Measurements from ENCODE around the gene ATP8B1.

The ATP8B1 gene

DNA sequence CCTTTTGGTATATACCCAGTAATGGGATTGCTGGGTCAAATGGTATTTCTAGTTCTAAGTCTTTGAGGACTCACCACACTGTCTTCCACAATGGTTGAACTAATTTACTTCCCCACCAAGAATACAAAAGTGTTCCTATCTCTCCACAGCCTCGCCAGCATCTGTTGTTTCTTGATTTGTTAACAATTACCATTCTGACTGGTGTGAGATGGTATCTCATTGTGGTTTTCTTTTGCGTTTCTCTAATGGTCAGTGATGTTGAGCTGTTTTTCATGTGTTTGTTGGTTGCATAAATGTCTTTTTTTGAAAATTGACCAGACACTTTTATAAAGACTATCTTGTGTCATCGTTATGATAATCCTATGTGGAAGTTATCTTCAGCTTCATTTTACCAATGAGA, 16.0 kb upstream of the ATP8B1 start:
- DNase-seq (ENCODE audit: low read depth in 2 of 2): no peak

DNA sequence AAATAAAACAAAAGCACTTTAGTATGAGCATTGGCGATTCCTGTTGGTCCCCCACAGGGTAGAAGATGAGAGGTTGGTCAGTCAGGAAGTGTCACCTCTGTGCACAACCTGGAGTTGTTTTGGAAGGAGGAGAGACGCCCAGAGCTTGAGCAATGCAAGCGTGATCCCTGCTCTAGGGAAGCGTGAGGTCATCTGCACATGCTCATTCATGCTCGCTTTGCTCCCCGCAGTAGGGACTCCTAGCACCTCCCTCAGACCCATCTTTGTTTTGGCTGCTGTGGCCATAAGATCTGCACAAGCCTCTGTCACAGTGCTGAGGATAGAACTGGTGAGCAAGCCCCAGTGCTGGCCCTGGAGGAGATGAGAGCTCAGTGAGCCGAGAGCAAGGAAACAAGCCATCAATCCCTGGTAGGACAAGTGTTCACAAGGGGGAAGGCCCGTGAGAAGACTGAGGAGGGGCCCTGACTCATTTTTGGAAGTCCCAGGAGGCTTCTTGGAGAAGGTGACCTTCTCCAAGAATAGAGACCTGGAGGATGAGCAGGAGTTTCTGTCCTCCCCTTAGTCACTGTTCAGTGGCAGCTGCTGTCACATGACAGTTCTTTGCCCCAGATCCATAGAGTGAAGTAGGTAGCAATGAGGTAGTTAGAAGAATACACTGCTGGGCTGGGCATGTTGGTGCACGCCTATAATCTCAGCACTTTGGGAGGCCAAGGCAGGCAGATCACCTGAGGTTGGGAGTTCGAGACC, 13.3 kb upstream of the ATP8B1 start:
- no peak for DNase-seq (ENCODE audit: low read depth in 2 of 2)

DNA sequence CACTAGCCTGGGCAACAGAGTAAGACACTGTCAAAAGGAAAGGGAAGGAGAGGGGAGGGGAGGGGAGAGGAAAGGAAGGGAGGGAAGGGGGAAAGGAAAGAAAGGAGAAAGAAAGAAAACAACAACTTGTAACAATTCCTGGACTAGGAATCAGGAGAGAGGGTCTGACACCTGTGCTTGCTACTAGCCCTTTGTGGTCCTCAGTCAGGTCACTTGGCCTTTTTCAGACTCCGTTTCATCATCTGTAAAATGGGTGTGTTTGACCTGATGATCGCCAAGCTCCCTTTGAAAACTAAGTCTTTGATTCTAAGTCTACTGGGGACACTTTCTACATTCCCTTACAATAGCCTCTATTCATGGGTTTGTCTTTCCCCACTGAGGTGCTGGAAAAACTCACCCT, 11.4 kb upstream of the ATP8B1 start:
- DNase-seq (ENCODE audit: low read depth in 2 of 2): no peak

DNA sequence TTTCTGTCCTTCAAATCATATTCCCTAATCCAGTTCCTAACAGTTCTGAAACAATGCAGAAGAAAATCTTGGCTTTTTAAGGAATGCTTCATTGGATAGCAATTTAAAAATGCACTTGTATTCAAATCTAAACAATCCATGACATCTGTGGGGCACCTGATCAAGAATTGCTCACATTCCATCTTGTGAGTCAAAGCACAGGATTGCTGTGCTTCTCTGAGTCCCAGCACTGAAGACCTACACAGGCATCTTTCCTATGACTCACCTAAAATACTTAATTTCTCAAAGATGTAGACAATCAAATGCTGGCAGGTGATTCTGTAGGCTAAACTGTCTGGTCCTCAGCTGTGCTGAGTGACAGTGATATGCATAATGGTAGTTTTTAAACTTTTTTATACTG, 10.1 kb upstream of the ATP8B1 start:
- no peak for DNase-seq (ENCODE audit: low read depth in 2 of 2)

DNA sequence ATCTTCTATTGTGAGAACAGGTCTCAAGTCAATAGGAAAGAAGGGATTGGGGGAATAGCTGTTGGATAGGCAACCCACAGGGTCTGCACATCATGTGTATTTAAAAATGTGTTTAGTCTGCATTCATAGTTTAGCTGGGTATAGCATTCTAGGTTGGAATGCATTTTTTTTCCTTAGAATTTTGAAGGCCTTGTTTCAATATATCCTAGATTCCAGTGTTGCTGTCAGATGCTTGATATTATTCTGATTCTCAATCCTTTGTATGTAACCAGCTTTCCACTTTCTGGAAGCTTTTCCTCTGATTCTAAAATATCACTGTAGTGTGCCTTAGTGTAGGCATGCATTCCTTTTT, 9.0 kb upstream of the ATP8B1 start:
- DNase-seq (ENCODE audit: low read depth in 2 of 2): no peak

DNA sequence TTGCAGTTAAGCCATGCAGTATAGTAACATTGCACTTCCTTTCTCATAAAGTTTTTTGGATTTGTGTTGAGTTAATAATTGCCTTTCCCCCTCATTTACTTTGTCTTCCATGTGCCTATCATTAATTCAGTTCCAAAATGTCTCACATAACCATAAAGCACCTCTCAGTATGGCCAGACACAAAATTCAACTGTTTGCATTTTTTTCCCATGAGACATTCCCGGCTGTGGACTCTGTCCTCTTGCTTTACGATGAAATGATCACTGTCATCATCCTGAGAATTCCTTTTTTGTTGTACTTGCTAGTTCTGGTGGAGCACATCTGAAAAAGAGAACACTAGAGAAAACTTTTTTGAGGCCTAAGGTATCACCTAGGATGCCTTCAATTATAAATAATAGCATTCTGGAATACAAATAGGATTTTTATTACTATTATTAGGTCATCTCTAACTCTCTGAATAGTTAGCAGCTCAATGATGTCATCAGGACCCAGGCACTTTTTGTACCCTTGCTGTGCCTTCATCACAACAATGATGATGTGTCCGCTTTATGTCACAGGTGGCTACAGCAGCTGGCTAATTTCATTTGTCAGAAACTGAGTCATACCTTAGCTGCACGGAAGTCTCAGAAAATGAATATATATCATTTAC, 8.5 kb upstream of the ATP8B1 start:
- DNase-seq (ENCODE audit: low read depth in 2 of 2): no peak

DNA sequence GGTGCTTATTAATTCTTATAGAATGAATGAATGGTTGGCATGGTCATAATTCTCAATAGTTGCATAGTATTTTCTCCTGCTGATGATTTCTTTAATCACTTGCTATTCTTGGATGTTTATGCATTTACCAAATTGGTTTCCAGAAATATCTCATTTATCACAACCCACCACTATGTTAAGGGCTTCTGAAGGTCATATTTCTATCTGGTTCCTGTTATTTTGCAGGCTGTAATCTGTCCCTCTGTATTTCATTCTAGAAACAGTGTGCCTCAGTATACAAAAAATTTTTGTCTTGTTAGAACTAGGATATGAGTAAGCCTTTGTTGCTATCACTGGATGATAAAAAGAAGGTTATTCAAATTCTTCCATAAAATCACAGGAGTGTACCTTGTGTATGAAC, 6.1 kb upstream of the ATP8B1 start:
- no peak for DNase-seq (ENCODE audit: low read depth in 2 of 2)

DNA sequence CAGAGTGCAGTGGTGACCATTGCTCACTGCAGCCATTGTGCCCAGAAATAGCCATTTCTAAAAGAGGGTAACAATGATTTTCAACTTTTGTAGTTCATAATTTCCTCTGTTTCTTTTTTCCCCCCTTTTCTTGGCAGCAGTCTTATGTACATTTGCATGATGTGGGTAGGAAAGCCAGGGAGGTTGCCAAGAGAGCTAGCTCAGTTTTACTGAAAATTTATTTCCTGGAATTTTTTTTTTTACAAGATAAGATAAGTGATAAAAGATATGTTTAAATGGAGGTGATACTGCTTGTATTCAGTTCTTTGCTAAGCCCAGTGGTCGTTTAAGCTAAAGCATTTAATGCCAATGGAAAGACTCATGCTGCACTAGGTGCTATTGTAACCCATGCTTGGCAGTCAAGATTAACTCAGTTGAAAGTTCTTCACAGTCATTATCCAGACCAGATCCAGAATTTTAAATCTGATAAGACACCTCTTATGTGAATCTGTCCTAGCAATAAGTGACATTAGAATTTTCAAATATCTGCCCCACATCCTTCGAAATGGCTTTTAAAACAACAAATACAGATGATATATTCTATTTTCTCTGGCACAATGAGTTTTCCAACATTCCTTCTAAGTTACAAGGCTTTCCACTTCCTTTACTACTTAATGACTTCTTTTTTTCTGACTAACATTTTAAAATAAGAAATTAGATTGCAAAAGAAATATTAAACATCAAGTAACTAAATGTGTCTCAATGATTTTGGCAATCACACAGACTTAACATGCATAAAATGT, 4.4 kb upstream of the ATP8B1 start:
- no peak for DNase-seq (ENCODE audit: low read depth in 2 of 2)

DNA sequence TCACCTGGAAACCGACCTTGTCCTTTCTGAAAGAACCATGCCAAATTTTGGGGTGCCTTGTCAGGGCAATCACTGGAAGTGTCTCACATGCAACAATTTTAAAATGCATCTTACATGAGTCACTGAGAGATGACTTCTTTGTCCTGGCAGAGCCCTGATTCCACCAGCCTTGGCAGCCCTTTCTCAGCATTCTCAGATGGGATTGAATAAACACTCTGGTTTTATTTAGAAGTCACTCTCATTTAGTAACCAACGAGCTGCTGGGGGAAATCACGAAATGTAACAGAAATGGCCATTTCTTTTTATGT, 3.8 kb upstream of the ATP8B1 start:
- no peak for DNase-seq (ENCODE audit: low read depth in 2 of 2)

DNA sequence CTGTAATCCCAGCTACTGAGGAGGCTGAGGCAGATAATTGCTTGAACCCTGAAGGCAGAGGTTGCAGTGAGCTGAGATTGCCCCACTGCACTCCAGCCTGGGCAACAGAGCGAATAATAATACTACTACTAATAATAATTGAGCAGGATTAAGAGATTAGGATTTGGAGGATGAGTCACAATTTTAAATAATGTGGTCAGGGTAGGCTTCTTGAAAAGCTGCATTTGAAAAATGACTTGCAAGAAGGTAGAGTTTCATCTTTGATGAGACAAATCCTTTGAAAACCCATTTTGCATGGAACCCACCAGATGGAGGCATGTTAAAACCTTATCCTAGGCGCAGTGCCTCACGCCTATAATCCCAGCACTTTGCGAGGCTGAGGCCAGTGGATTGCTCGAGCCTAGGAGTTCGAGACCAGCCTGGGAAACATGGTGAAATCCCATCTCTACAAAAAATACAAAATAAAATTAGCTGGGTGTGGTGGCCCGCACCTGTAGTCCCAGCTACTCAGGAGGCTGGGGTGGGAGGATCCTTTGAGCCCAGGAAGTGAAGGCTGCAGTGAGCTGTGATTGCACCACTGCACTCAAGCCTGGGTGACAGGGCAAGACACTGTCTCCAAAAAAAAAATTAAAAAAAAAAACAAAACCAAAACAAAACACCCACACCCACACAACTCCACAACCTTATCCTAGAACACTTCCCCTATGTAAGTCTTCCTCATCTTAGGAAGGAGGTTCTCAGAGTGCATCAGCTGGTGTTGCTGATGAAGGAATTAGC, 3.3 kb upstream of the ATP8B1 start:
- no peak for DNase-seq (ENCODE audit: low read depth in 2 of 2)

DNA sequence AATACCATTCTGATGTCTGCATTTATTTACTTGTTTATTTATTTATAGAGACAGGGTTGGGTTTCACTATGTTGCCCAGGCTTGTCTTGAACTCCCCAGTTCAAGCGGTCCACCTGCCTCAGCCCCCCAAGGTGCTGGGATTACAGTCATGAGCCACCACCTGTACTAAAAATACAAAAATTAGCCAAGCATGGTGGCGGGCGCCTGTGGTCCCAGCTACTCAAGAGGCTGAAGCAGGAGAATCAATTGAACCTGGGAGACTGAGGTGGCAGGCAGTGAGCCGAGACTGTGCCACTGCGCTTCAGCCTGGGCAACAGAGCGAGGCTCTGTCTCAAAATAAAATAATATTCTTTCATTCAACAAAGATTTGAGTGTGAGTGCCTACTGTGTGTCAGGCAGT, 2.0 kb upstream of the ATP8B1 start:
- DNase-seq (ENCODE audit: low read depth in 2 of 2): no peak

DNA sequence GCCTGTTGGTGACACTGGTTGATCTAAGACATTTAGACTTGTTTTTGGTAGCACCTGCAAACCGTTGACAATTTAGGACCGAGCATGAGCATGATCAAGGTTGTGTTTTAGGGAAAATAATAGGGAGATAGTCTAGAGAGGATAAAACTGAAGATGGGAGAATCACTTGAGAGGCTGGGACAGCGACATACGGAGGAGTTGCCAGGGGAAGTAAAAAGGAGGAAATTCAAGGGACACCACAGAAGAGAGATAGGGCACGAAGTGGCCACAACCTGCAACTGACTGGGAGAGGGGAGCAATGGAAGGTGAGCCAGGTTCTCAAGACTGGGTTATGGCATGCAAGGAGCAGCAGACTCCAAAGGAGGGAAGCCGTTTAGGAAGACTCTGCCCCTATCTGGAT, 1.4 kb upstream of the ATP8B1 start:
- DNase-seq (ENCODE audit: low read depth in 2 of 2): no peak

DNA sequence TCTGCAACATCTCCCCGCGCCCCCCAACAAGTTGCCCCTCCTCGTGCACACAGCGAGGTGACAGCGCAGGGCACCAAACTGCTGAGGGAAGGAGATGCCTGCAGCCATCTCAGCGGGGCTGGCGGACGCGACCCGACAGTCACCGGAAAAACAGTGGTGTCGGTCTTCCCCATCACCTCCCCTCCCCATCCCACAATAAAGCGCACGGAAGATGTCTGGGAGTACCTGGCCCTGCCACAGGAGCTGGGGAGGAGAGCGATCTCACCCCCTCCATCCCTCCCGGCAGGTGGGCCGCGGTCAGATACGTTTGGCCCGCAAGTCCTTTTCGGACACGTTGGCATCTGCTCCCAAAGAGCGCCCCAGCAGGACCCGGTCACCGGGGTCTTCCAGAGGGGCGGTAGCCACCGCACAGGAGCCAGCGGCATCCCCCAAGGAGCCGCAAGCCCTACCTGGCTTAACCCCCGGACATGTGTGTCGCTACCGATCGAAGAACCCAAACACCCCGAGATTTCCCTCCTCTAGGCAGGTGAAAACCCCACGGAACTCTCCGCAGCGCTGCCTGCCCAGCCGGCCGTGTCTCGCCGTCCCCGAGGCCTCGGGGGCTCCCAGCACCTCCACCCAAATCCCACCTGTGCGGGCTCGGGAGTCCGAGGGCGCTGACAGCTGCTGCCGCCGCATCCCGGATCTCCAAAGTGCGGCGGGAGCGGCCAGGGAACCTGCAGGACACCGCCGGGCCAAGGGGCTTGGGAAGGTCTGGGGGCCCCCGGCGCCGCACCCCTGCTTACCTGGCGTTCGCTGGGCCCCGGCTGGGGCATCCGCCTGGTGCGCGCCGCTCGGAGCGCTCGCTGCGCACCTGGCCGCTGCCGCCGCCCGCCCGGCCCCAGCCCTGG, 657 bp downstream of the ATP8B1 start:
- no peak for DNase-seq (ENCODE audit: low read depth in 2 of 2)

DNA sequence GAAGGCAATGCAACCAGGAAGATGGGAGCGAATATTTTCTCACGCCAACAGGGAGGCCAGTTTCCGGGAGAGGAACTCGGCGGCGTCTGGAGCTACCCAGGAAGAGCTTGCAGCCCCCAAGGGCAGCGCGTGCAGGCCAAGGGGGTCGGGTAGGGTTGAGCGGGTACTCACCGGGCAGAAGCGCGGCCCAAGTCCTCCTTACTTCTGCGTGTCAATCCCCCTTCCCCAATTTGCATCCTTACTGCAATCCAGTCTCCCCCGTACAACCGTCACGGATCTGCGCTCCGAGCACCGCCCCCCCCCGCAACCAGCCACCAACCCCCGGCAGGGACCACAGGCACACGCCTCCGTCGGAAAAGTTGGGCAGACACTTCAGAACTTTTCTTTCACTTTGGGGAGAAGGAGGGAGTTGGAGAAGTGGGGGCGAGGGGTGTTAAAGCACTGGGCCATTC, 1.3 kb downstream of the ATP8B1 start:
- DNase-seq (ENCODE audit: low read depth in 2 of 2): no peak

DNA sequence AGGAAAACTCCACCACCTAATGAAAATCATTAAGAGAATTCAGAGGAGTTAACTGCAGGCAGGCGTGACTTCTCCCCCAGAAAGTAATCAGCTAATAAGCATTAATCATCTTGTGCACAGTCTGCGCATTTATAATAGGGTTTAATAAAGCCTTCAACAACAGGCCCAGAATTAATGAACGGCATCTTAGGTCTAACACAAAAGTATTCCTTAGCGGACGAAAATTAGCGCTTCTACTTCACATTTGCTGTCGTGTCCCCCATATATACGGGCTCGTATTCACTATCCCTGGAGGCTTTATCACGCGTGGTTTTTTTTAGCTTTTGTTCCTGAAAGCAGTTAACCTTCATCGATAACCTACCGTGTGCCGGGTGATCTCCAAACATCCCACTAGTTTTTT, 1.8 kb downstream of the ATP8B1 start:
- DNase-seq (ENCODE audit: low read depth in 2 of 2): no peak

DNA sequence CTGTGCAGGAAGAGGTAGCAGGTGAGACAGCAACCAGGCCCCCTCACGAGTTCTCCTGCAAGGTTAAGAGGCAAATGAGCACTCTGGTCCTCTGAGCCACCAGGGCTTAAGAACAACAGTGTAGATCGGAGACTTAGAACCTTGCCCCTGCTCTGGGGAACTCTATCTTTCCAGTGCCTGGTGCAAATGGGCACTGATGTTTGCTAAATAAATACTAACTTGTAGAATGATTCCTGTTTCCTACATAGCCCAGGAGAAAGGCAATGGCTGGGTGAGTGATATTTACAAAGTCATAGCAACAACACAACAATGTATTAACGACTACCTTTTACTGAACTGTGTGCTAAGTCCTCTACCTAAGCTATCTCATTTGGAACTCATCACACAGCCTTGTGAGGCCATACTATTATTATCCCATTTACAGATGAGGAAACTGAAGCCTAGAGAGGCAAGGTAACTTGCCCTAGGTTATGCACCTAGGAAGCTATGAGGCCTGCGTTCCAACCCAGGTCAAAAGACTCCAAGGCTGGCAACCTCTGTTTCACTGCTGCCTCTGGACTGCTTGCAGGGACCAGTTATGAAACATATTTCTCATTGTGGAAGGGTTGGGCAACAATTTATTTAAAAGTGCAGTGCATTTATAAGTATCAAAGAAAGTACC, 4.3 kb downstream of the ATP8B1 start:
- DNase-seq (ENCODE audit: low read depth in 2 of 2): no peak

DNA sequence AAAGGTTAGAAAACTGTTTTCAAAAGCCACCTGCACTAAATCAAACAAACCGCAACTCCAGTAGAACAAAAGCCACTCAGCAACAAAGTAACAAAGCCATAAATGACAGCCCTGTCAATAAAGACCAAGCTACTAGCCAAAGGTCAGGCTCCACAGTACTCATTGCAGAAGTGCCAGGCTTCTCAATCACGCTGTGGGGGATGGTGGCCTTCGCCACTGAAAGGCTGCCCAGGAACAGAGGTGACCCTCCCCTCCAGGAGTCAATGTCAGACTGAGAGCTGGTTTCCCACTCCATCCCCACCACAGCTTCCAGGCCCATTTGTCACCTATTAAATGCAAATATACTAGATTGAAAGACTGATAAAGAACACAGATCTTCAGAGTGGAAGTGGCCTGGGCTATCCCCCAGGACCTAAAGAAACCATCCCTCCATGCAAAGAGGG, 5.9 kb downstream of the ATP8B1 start:
- no peak for DNase-seq (ENCODE audit: low read depth in 2 of 2)

DNA sequence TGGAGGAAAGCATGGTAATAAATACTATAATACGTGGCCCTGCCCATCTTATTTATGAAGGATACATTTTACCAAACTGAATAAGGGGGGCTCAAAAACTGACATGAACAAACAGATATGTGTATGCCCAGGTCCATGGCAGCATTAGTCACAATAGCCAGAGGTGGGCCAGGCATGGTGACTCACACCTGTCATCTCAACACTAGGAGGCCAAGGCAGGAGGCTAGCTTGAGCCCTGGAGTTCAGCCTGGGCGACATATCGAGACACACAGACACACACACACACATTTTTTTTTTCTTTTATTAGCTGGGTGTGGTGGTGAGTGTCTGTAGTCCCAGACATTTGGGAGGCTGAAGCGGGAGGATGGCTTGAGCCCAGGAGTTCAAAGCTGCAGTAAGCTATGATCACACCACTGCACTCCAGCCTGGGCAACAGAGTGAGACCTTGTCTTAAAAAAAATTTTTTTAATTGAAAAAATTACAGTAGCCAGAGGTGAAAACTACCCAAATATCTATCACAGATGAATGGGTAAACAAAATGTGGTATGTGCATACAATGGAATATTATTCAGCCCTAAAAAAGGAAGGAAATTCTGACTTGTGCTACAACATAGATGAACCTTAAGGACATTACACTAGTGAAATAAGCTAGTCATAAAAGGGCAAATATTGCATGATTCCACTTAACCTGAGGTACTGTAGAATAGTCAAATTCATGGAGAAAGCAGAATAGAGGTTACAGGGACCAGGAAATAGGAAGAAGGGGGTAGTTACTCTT, 8.0 kb downstream of the ATP8B1 start:
- no peak for DNase-seq (ENCODE audit: low read depth in 2 of 2)

DNA sequence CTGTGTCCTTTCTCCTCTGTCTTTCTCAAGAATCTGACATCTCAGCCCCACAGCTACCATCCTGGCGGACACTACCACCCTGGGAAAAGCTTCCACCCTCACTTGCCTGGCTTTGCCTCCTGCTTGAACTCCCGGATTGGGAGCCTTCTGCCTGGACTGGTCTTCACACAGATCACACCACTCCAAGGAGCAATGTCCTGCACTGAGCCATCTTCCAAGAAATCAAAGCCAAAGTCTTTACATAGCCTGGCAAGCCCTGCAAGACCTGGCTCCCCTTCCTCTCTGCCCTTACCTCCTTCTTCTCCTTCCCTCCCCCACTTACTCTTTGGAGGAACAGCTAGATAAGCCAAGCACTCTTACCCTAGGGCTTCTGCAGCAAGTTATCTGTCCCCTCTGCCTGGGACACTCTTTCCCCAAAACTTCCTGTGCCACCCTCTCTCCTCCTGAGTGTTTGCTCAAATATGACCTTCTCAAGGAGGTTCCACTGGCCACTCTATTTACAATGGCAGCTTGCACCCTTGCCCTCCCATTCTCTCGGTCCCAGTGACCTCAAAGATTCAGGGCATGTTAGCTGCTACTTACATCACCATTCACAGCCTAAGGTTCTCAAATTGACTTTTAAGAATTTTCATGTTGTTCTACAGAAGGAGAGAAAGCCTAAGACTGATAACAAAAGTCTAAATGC, 9.7 kb downstream of the ATP8B1 start:
- no peak for DNase-seq (ENCODE audit: low read depth in 2 of 2)

All from stimulated activated CD8-positive, alpha-beta memory T cell treated with anti-CD3 and anti-CD28 coated beads, Interleukin-2, amount 100 ng/mL, for 1 hour (primary cell).